Heart right ventricle (tissue), 16 donors: Measurements from ENCODE around the gene SULF2. TPM values are rescaled to one million over a fixed set of nuclear protein-coding genes. Genes with fewer than 3 reads are reported as not detected.

Experiments
- ATAC-seq, 8 donors: fragments of 200-7000 bp; cut with Tn5 transposase; one replicate each; pipeline ENCODE4 v1.9.1; 2020; ENCODE audit warnings: mild to moderate bottlenecking in 8 of 8, moderate library complexity in 8 of 8, moderate number of reproducible peaks in 1 of 8
- DNase-seq, 2 donors: peaks; one replicate each; pipeline ENCODE4 v3.0.0-alpha.2; 2020
- H3K27ac ChIP-seq, 10 donors: fragments of 200-600 bp; sonication (generic) in 2 of 10; one replicate each; pipeline versions ENCODE4 v1.5.0 to v1.8.0; 2020 to 2022; ENCODE audit warnings: mild to moderate bottlenecking in 3 of 10
- H3K27me3 ChIP-seq, 7 donors: fragments of 200-600 bp; one replicate each; pipeline ENCODE4 v1.8.0; 2021 to 2022; ENCODE audit warnings: mild to moderate bottlenecking in 2 of 7
- H3K36me3 ChIP-seq, 9 donors: fragments of 200-600 bp; sonication (generic) in 1 of 9; one replicate each; pipeline versions ENCODE4 v1.5.0 to v1.8.0; 2020 to 2022; ENCODE audit warnings: mild to moderate bottlenecking in 2 of 9
- H3K4me1 ChIP-seq, 9 donors: fragments of 200-600 bp; sonication (generic) in 1 of 9; one replicate each; pipeline versions ENCODE4 v1.5.0 to v1.8.0; 2020 to 2022; ENCODE audit warnings: mild to moderate bottlenecking in 4 of 9
- H3K4me3 ChIP-seq, 10 donors: fragments of 200-600 bp; sonication (generic) in 2 of 10; one replicate each; pipeline versions ENCODE4 v1.5.0 to v1.8.0; 2020 to 2022; ENCODE audit warnings: mild to moderate bottlenecking in 7 of 10, moderate library complexity in 2 of 10
- H3K9me3 ChIP-seq, 11 donors: fragments of 200-600 bp in 10 of 11; sonication (generic) in 2 of 11; one replicate each; pipeline versions ENCODE4 v1.5.0 to v1.8.0; 2013 to 2022; ENCODE audit warnings: mild to moderate bottlenecking in 2 of 11, control low read depth in 1 of 11, moderate library complexity in 1 of 11
- WGBS, 2 donors: extraction: QIAGEN DNeasy Blood & Tissue Kit; methylation state at CpG; one replicate each; pipeline ENCODE4 v1.1.7; 2013; ENCODE audit warnings: inconsistent platforms in 1 of 2; 5-methylcytosine and 5-hydroxymethylcytosine counted together
- intact Hi-C, 10 donors: fragments of 100-400 bp; cut with DNase I; formaldehyde crosslinking; loops; one replicate each; pipeline versions ENCODE4 v1.11.1 to v1.14.2; 2022
- polyA plus RNA-seq, 2 donors: library from polyadenylated mRNA; stranded (reverse); fragments of 200-250 nt; gene quantifications; one replicate each; pipeline ENCODE4 v1.2.3, GENCODE V29; 2013
- total RNA-seq, 10 donors: library from RNA; stranded (reverse); fragmentation: NEBNext Ultra II Directional in 3 of 10; extraction: Animal tissue kit (Norgen Biotek cat#: 25700) in 3 of 10; gene quantifications; one replicate each; pipeline versions ENCODE4 v1.2.1 to v1.2.4, GENCODE V29; 2021 to 2023
- TF ChIP-seq, protein P1 (sequence below), 9 donors: fragments of 200-600 bp; sonication (generic) in 2 of 9; IDR thresholded peaks; one replicate each; pipeline versions ENCODE4 v1.5.0 to v1.8.0; 2021 to 2022; ENCODE audit warnings: antibody characterized with exemption in 9 of 9, mild to moderate bottlenecking in 5 of 9, moderate library complexity in 1 of 9
- donor health status: Arrhythmogenic right ventricular cardiomyopathy.
- donor health status: ischemic (EF 13 %, LVEDD 7.1; RV severe dilation, severe dysfunction).
- donor health status: healthy with polysubstance abuse.
- donor health status: DM: no; HTN: yes; CAD: no.
- donor health status: DM: no; HTN: no; CAD: no.
- donor health status: ischemic (EF 25% LVEDD 6.9; RV normal size, moderate dysfunction).
- donor health status: ischemic (EF 25% LVEDD 5.7; RV mildly dilated, moderate dysfunction).
- donor health status: healthy.
- donor health status: DM: yes; HTN: yes; CAD: no.
- donor health status: Ischemic cardiomyopathy.
- donor health status: ischemic (EF 35%, LVEDD 5.7; RV mildly dilated, moderate dysfunction).
- donor health status: nonischemic (EF 11% LVEDD 7.7; RV severe dilation, severe dysfunction).
- donor health status: DM: yes; HTN: yes; CAD: no.
- donor health status: PGD.
- donor health status: ischemic (EF 29% LVEDD 5.4; RV normal size, mild dysfunction).
- donor health status: nonischemic (EF 23%, LVEDD 6.1; RV moderate dilation, normal function).

SULF2 gene
- total and polyA plus RNA-seq, 12 donors = 16.7 to 40.6 (median 26.4) TPM

DNA sequence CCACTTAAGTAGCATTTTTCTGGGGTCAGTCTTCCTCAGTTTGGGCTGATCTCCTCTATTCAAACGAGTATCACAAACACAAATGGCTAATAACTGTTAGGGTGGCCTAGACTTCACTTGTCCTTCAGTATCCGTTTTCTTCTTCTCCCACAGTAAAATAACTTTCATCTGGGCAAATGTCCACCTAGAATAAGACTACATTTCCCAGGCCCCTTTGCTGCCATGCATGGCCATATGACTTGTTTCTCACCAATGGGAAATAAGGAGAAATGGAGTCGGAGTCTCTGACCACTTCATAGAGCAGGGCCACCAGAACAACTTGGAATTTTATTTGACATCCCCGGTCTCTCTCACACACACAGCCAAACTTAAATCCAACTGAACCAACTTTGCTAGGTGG is 51.4 kb downstream of the SULF2 start:
- H3K9me3 ChIP-seq = peaks cover 0 to 4% (median 0%) of the 10 kb centered on the region in 11 donors
- ATAC-seq (no peak), DNase-seq (no peak)
- no peak overlapping the region for H3K4me3 ChIP-seq
- H3K4me1 ChIP-seq = peaks cover 0 to 25% (median 0%) of the 10 kb centered on the region in 9 donors
- peaks cover 0 to 45% (median 0%) of the 10 kb centered on the region in 9 donors for H3K36me3 ChIP-seq
- 83% methylated on average over 4 of the region's 4 CpGs for WGBS, 2 donors
- intact Hi-C loops = loop anchor here in 1 of 10 donors (5.0 kb wide), 1 partner anchor 43 kb away; no protein-coding TSS in a partner anchor
- H3K27ac ChIP-seq = no peak overlapping the region
- no peaks in the 10 kb centered on the region for H3K27me3 ChIP-seq
- TF ChIP-seq, protein P1, sequence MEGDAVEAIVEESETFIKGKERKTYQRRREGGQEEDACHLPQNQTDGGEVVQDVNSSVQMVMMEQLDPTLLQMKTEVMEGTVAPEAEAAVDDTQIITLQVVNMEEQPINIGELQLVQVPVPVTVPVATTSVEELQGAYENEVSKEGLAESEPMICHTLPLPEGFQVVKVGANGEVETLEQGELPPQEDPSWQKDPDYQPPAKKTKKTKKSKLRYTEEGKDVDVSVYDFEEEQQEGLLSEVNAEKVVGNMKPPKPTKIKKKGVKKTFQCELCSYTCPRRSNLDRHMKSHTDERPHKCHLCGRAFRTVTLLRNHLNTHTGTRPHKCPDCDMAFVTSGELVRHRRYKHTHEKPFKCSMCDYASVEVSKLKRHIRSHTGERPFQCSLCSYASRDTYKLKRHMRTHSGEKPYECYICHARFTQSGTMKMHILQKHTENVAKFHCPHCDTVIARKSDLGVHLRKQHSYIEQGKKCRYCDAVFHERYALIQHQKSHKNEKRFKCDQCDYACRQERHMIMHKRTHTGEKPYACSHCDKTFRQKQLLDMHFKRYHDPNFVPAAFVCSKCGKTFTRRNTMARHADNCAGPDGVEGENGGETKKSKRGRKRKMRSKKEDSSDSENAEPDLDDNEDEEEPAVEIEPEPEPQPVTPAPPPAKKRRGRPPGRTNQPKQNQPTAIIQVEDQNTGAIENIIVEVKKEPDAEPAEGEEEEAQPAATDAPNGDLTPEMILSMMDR (IDR thresholded peaks at IDR 0.05) = no peak

DNA sequence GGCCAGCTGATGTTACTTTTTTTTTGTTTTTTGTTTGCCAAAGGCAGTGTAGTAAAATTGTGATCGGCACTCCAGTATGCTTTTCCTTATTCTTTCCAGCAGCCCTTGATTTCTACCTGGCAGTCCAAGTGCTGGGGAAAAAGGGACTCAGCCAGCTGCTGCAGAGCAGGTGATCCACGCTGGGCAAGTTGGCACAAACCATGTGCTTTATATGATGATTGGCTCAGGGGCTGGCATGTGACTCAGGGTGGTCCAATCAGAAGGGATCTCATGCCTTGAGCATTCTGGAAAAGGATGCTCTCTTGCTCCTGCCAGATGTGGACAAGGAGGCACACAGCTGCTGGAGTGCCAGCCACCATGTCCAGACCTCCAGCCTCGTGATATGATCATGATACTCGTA is 54.5 kb downstream of the SULF2 start:
- Histone ChIP-seq H3K27ac (no peak overlapping the region), H3K4me3 (no peak overlapping the region), H3K27me3 (no peaks in the 10 kb centered on the region), H3K4me1 (peaks cover 0 to 35% (median 5%) of the 10 kb centered on the region in 9 donors), H3K9me3 (peaks cover 0 to 4% (median 0%) of the 10 kb centered on the region in 11 donors), H3K36me3 (peaks cover 0 to 36% (median 0%) of the 10 kb centered on the region in 9 donors)
- TF ChIP-seq, protein P1 (IDR thresholded peaks at IDR 0.05) = no peak
- WGBS, 2 donors = 96 to 97% methylated on average over 4 of the region's 4 CpGs
- ATAC-seq (no peak), DNase-seq (no peak)
- intact Hi-C loops = loop anchor here in 1 of 10 donors (5.0 kb wide), 1 partner anchor 47 kb away; no protein-coding TSS in a partner anchor

DNA sequence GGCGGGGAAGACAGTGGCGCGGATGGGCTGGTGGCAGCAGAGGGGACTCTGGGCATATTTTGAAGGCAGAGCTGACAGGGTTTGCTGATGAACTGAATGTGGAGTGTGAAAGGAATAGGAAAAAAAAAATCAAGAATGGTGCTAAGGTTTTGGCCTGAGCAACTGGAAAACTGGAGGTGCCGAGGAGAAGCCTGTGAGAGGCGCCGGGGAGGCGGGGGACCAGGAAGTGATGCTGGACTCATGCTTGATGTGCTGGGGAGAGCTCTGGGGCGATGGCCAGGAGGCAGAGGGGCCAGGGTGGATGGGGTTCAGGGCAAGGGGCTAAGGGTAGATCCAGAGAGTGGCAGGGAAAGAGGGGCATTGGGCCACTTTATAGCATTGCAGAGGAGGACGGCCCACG is 55.8 kb downstream of the SULF2 start:
- ATAC-seq = no peak
- DNase-seq = no peak
- TF ChIP-seq, protein P1 (IDR thresholded peaks at IDR 0.05) = no peak
- Histone ChIP-seq H3K9me3 (peaks cover 0 to 2% (median 0%) of the 10 kb centered on the region in 11 donors), H3K4me3 (no peak overlapping the region), H3K27ac (peak overlapping the region in 1 of 10 donors; percentile 85), H3K4me1 (peaks cover 0 to 34% (median 5%) of the 10 kb centered on the region in 9 donors), H3K27me3 (no peaks in the 10 kb centered on the region), H3K36me3 (peaks cover 0 to 24% (median 0%) of the 10 kb centered on the region in 9 donors)
- WGBS, 2 donors = 93 to 97% methylated on average over 10 of the region's 10 CpGs
- intact Hi-C loops = loop anchor here in 7 of 10 donors (5.0 to 10.0 kb wide), 4 partner anchors 53 to 893 kb away; partner anchors contain the start of gene SULF2 (in 1 of the 7)

DNA sequence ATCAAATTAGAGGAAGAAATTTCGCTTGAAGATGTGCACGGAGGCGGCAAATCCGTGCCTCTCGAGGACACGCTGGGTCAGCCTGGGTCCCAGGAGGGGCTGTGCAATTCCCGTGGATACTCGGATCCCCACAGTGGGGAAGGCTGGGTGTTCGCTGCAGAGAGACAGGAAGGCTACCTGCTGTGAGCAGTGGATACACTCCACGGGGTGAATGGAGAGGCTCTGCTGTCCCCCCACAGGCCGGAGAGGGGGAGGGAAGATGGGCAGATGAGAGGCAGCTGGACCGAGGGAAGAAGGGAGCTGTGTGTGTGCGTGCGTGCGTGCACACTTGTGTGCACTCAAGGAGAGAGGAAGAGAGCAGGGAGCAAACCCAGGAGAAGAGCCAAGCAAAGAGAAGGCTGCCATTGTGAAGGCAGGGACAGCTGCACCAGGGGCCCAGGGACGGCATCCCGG is 57.3 kb downstream of the SULF2 start:
- H3K36me3 ChIP-seq = peaks cover 0 to 24% (median 0%) of the 10 kb centered on the region in 9 donors
- DNase-seq (no peak), ATAC-seq (peak in 2 of 8 donors; percentile 22 to 31)
- H3K9me3 ChIP-seq = no peaks in the 10 kb centered on the region
- H3K27ac ChIP-seq = peak overlapping the region in 7 of 10 donors; percentile 19 to 85 (median 43)
- H3K4me1 ChIP-seq = peaks cover 0 to 34% (median 5%) of the 10 kb centered on the region in 9 donors
- intact Hi-C loops = loop anchor here in 8 of 10 donors (2.0 to 10.0 kb wide), 5 partner anchors 54 to 894 kb away; partner anchors contain the start of gene SULF2 (in 1 of the 8)
- H3K4me3 ChIP-seq = peak overlapping the region in 1 of 10 donors; percentile 20
- no peaks in the 10 kb centered on the region for H3K27me3 ChIP-seq
- WGBS, 2 donors = 50 to 56% methylated on average over 17 of the region's 17 CpGs
- TF ChIP-seq, protein P1 (IDR thresholded peaks at IDR 0.05) = no peak
